Right lobe of liver (tissue), 6 donors: ENCODE data around the gene DAPK1. TPM values are rescaled to one million over a fixed set of nuclear protein-coding genes. Genes with fewer than 3 reads are reported as not detected.

Experiments
- ATAC-seq, 4 donors: fragments of 200-7000 bp; cut with Tn5 transposase; one replicate each; pipeline ENCODE4 v1.9.1; 2020; ENCODE audit warnings: mild to moderate bottlenecking in 4 of 4, moderate library complexity in 4 of 4
- DNase-seq, 3 donors: peaks; one replicate each; pipeline ENCODE4 v3.0.0-alpha.2; 2020
- H3K27ac ChIP-seq, 3 donors: fragments of 200-600 bp; one replicate each; pipeline ENCODE4 v1.8.0; 2022
- H3K27me3 ChIP-seq, 2 donors: fragments of 200-600 bp; one replicate each; pipeline ENCODE4 v1.8.0; 2022
- H3K36me3 ChIP-seq, 4 donors: fragments of 200-600 bp; sonication (generic) in 1 of 4; one replicate each; pipeline versions ENCODE4 v1.5.1 to v1.8.0; 2017 to 2022; ENCODE audit warnings: control low read depth in 1 of 4
- H3K4me1 ChIP-seq, 4 donors: fragments of 200-600 bp; sonication (generic) in 1 of 4; one replicate each; pipeline versions ENCODE4 v1.5.1 to v1.8.0; 2017 to 2022; ENCODE audit warnings: control low read depth in 1 of 4
- H3K4me3 ChIP-seq, 3 donors: fragments of 200-600 bp; one replicate each; pipeline ENCODE4 v1.8.0; 2022
- H3K9me3 ChIP-seq, 4 donors: fragments of 200-600 bp; sonication (generic) in 1 of 4; one replicate each; pipeline versions ENCODE4 v1.5.1 to v1.8.0; 2017 to 2022; ENCODE audit warnings: control low read depth in 1 of 4
- POLR2A ChIP-seq: fragments of 450-650 bp; IDR thresholded peaks from one replicate; pipeline ENCODE4 v1.6.1; 2017; ENCODE audit warnings: antibody characterized with exemption, mild to moderate bottlenecking
- WGBS: methylation state at CpG from one replicate; pipeline ENCODE4 v1.1.6; 2018; ENCODE audit warnings: low coverage, low lambda C conversion rate; ENCODE audit not compliant: insufficient coverage; ENCODE audit errors: missing lambda C conversion rate; 5-methylcytosine and 5-hydroxymethylcytosine counted together
- intact Hi-C, 2 donors: fragments of 100-400 bp; cut with DNase I; formaldehyde crosslinking; loops; one replicate each; pipeline versions ENCODE4 v1.11.2 to v1.14.1; 2022
- total RNA-seq, 6 experiments: library from RNA; depleted of rRNA in 2 of 6; stranded (reverse); fragments of >200 nt in 2 of 6; fragmentation: NEBNext Ultra II Directional in 3 of 6; extraction: Animal tissue kit (Norgen Biotek cat#: 25700) in 3 of 6; gene quantifications; one replicate each; pipeline versions ENCODE4 v1.1.0 to v1.2.4, GENCODE V29; 2016 to 2023
- TF ChIP-seq, protein P1 (sequence below), 4 donors: fragments of 200-600 bp in 3 of 4; fragments of 450-650 bp in 1 of 4; IDR thresholded peaks; one replicate each; pipeline versions ENCODE4 v1.5.1 to v1.8.0; 2016 to 2022; ENCODE audit warnings: antibody characterized with exemption in 4 of 4, mild to moderate bottlenecking in 2 of 4
- donor health status: DM: no; HTN: yes; CAD: no.
- donor health status: DM: no; HTN: no; CAD: no.
- donor health status: DM: no; HTN: no; CAD: no.
- donor health status: DM: no; HTN: yes; CAD: no.
- donor health status: DM: no; HTN: yes; CAD: no.

Gene DAPK1
- total RNA-seq, 6 experiments from 2014 or later: 17.4 to 55.0 (median 33.9) TPM

DNA sequence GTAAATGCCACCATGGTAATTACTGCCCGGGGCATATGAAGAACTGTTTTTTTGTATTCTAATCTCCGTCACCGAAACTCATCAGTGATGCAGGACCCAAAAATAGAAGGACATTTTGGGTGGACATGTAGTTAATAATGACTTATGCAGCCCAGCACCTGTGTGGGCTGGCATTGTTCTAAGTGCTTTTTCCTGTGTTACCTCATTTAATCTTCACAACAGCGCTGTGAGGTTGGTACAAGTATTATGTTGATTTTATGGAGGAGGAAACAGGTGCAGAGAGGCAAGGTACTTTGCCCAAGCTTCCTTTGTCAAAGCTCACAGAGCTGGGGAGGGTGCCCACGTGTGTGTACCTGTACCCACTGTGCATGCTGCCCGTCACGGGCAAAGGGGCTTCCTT, 58.4 kb downstream of the DAPK1 start:
- Histone ChIP-seq H3K4me1 (peaks cover 0 to 10% (median 0%) of the 10 kb centered on the region in 4 donors), H3K36me3 (no peaks in the 10 kb centered on the region), H3K27ac (no peak overlapping the region), H3K4me3 (no peak overlapping the region), H3K9me3 (no peaks in the 10 kb centered on the region), H3K27me3 (no peaks in the 10 kb centered on the region)
- intact Hi-C loops: no loop called here
- TF ChIP-seq POLR2A: no peak
- TF ChIP-seq, protein P1, sequence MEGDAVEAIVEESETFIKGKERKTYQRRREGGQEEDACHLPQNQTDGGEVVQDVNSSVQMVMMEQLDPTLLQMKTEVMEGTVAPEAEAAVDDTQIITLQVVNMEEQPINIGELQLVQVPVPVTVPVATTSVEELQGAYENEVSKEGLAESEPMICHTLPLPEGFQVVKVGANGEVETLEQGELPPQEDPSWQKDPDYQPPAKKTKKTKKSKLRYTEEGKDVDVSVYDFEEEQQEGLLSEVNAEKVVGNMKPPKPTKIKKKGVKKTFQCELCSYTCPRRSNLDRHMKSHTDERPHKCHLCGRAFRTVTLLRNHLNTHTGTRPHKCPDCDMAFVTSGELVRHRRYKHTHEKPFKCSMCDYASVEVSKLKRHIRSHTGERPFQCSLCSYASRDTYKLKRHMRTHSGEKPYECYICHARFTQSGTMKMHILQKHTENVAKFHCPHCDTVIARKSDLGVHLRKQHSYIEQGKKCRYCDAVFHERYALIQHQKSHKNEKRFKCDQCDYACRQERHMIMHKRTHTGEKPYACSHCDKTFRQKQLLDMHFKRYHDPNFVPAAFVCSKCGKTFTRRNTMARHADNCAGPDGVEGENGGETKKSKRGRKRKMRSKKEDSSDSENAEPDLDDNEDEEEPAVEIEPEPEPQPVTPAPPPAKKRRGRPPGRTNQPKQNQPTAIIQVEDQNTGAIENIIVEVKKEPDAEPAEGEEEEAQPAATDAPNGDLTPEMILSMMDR (IDR thresholded peaks at IDR 0.05): no peak
- ATAC-seq (no peak), DNase-seq (no peak)
- 59% methylated on average over 5 of the region's 7 CpGs for WGBS

GRCh38 chr9:87556821-87557220, 59.2 kb downstream of the DAPK1 start:
- intact Hi-C loops: no loop called here
- Histone ChIP-seq H3K27me3 (no peaks in the 10 kb centered on the region), H3K36me3 (no peaks in the 10 kb centered on the region), H3K4me3 (no peak overlapping the region), H3K9me3 (no peaks in the 10 kb centered on the region), H3K4me1 (peaks cover 0 to 10% (median 0%) of the 10 kb centered on the region in 4 donors), H3K27ac (peak overlapping the region in 1 of 3 donors; percentile 4)
- WGBS: 58% methylated on average over 6 of the region's 6 CpGs
- TF ChIP-seq, protein P1 (IDR thresholded peaks at IDR 0.05): no peak
- TF ChIP-seq POLR2A: no peak
- DNase-seq (no peak), ATAC-seq (peak; percentile 19 to 43 (median 38))

DNA sequence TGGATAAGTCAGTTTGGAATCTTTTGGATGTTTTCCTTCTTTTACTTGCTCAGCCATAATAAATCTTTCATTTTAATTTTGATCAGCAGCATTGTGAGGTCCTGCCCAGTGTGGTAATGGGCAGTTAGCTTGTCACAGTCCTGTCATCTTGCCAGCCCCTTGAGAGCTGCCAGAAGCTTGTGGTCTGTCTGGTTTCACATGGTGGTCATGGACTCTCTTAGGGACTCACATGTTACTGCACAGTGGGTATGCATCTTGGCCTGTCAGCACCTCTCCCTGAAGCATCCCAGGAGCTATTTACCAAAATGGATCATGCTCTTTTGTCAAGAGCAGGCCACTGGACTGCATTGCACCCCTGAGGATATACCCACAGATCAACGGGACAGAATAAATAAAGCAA, 60.3 kb downstream of the DAPK1 start:
- intact Hi-C loops: no loop called here
- H3K4me1 ChIP-seq: peaks cover 0 to 10% (median 0%) of the 10 kb centered on the region in 4 donors
- H3K27me3 ChIP-seq: no peaks in the 10 kb centered on the region
- no peak overlapping the region for H3K27ac ChIP-seq
- H3K36me3 ChIP-seq: no peaks in the 10 kb centered on the region
- DNase-seq: no peak
- ATAC-seq: peak in 1 of 4 donors; percentile 28
- no peak overlapping the region for H3K4me3 ChIP-seq
- TF ChIP-seq POLR2A: no peak
- TF ChIP-seq, protein P1 (IDR thresholded peaks at IDR 0.05): no peak
- WGBS: 11% methylated on average over 1 of the region's 1 CpG
- H3K9me3 ChIP-seq: no peaks in the 10 kb centered on the region

DNA sequence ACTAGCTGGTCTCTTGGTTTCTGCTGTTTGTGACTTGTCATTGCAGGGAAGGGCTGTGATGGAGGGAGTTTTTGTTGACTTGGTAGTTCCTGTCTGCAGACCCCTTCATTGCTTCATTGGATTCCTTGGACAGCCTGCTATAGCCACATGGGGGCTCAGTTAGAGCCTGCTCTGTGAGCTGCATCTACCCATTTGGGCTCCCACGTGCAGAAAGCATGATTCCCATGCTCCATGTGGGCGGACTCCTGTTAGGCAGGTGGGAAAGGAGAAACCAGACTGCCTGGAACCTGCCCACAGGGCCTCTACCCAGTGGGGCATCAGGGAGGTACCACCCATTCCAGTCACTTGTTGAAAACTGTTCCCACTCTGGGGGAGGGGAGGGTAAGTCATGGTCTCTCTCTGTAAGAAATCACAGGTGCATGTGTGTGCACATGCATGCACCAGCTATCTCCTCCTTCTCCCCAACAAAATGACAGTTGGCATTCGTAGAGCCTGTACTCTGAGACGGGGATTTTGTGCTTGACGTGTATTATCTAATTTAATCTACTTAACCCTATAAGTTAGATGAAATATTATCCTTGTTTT, 61.0 kb downstream of the DAPK1 start:
- H3K4me3 ChIP-seq: no peak overlapping the region
- peaks cover 0 to 10% (median 0%) of the 10 kb centered on the region in 4 donors for H3K4me1 ChIP-seq
- intact Hi-C loops: no loop called here
- no peak for ATAC-seq
- no peaks in the 10 kb centered on the region for H3K9me3 ChIP-seq
- DNase-seq: no peak
- no peaks in the 10 kb centered on the region for H3K27me3 ChIP-seq
- TF ChIP-seq POLR2A: no peak
- TF ChIP-seq, protein P1 (IDR thresholded peaks at IDR 0.05): no peak
- no peaks in the 10 kb centered on the region for H3K36me3 ChIP-seq
- WGBS: 87% methylated on average over 4 of the region's 5 CpGs
- no peak overlapping the region for H3K27ac ChIP-seq
